ENCODE results near the gene PLXNA2.

DNA sequence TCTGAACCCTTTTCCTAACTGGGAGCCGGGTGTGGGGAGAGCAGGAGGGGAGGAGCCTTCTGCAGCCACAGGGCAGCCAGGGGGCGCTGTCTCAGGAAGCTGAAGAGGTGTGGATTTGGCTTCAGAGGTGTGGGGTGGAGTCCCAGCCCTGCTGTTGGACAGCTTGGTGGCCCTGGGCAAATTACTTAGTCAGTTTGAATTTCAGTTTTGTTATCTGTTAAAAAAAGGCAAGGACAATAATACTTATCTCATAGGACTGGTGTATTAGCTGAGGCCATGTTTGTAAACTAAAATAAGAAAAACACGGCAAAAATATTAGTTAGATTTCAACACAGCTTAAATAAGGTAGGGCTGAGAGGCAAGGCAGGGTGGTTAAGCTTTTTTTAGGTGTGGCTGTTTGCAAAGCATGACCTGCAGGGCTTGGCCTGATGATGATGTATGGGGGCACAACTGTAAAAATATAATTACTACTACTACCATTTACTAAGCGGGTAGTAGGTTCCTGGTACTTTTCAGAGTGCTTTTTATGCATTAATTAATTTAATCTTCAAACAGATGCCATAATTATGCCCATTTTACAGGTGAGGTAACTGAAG, 111.8 kb downstream of the PLXNA2 start:
- TF ChIP-seq GATA2 (IDR thresholded peaks at IDR 0.05; ENCODE audit: low read depth, low read length) (no peak), GATA3 (IDR thresholded peaks at IDR 0.05; ENCODE audit: low read depth, low read length) (no peak)
